Measurements from ENCODE around the gene PARD3. TPM values are rescaled to one million over a fixed set of nuclear protein-coding genes. Genes with fewer than 3 reads are reported as not detected.

PARD3 gene
- total RNA-seq, 1 experiment from 2014 or later, result 46.3 TPM

DNA sequence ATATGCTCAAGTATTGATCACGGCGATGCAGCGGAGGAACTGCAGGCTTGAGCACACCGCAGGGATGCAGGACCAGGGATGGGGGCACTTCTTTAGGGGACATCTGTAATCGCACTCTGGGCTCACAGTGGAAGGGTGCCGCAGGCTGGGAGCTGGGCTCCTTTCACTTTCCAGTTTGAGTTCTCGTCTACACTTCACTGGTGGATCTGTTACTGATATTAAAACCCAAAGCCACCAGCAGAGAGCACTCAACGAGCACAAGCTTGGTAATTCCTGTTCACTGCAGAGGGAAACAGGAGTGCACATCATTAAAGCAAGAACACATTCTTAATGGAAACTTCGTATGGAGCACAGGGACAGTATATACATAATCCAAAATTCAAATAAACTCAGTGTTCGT is 91.3 kb downstream of the PARD3 start:
- TF ChIP-seq POLR2A (IDR thresholded peaks at IDR 0.05; ENCODE audit: borderline replicate concordance, extremely low read depth, insufficient read depth, insufficient read length) (no peak), YY1 (IDR thresholded peaks at IDR 0.05; ENCODE audit: extremely low read depth, insufficient replicate concordance, low read depth, low read length) (no peak), CTCF (IDR thresholded peaks at IDR 0.05 in 2 of 3, conservative IDR thresholded peaks at IDR 0.05 in 1 of 3; ENCODE audit: borderline replicate concordance in 1 of 3, insufficient read depth in 1 of 3, low read depth in 2 of 3, low read length in 2 of 3) (peak; percentile 33 to 67 (median 41); a peak in 3 of 6 replicates), EGR1 (IDR thresholded peaks at IDR 0.05; ENCODE audit: low read depth) (no peak), RAD21 (IDR thresholded peaks at IDR 0.05; ENCODE audit: low read depth) (peak; percentile 82), ZNF274 (IDR thresholded peaks at IDR 0.05; ENCODE audit: low read depth, low read length) (no peak), CBX3 (IDR thresholded peaks at IDR 0.05; ENCODE audit: low read depth) (no peak)
- TF ChIP-seq, protein P1, sequence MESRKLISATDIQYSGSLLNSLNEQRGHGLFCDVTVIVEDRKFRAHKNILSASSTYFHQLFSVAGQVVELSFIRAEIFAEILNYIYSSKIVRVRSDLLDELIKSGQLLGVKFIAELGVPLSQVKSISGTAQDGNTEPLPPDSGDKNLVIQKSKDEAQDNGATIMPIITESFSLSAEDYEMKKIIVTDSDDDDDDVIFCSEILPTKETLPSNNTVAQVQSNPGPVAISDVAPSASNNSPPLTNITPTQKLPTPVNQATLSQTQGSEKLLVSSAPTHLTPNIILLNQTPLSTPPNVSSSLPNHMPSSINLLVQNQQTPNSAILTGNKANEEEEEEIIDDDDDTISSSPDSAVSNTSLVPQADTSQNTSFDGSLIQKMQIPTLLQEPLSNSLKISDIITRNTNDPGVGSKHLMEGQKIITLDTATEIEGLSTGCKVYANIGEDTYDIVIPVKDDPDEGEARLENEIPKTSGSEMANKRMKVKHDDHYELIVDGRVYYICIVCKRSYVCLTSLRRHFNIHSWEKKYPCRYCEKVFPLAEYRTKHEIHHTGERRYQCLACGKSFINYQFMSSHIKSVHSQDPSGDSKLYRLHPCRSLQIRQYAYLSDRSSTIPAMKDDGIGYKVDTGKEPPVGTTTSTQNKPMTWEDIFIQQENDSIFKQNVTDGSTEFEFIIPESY (IDR thresholded peaks at IDR 0.05; ENCODE audit: extremely low read depth, insufficient replicate concordance, low read length), result no peak
- H3K9ac ChIP-seq (ENCODE audit: low read length), result no peak overlapping the region
- H3K4me1 ChIP-seq (ENCODE audit: control insufficient read depth in 1 of 2, insufficient read depth in 2 of 2, low read length in 2 of 2), result peaks cover 29 to 52% of the 10 kb centered on the region in 2 experiments
- peak; percentile 58 for ATAC-seq
- intact Hi-C loops (cut with micrococcal nuclease), result loop anchor here (5.0 kb wide), 1 partner anchor 104 kb away; no protein-coding TSS in a partner anchor
- H3K9me3 ChIP-seq (ENCODE audit: control insufficient read depth in 1 of 2, insufficient read depth in 1 of 2, low read depth in 1 of 2, low read length in 2 of 2), result no peaks in the 10 kb centered on the region
- H3K4me3 ChIP-seq (replicated peaks in 1 of 2; ENCODE audit: low read depth in 1 of 2, low read length in 2 of 2), result no peak overlapping the region
- CTCF ChIA-PET, result interaction anchor here (1.1 to 3.4 kb wide), 5 partner anchors 9 to 397 kb away, joined by 3 to 36 read pairs (median 6); no protein-coding TSS in a partner anchor
- no peak overlapping the region for H3K27ac ChIP-seq (ENCODE audit: low read depth, low read length)
- RAD21 ChIA-PET (ENCODE audit: low non-redundant PET in 1 of 2, low total read pairs in 2 of 2, uncharacterized antibody in 2 of 2, unreplicated experiment in 2 of 2), result interaction anchor here in 1 of 2 experiments (0.6 to 1.4 kb wide), 3 partner anchors 101 to 190 kb away, joined by 3 to 4 read pairs (median 3); no protein-coding TSS in a partner anchor
- H3K9me2 ChIP-seq (ENCODE audit: insufficient read depth), result no peaks in the 10 kb centered on the region
- no peak overlapping the region for H2AFZ ChIP-seq (ENCODE audit: low read depth, low read length, poor library complexity, severe bottlenecking)
- H4K20me1 ChIP-seq (ENCODE audit: insufficient read depth), result peaks cover 13% of the 10 kb centered on the region; the same call in 1 of the 2 replicates
- peaks cover 45% of the 10 kb centered on the region for H3K79me2 ChIP-seq (ENCODE audit: insufficient read depth, low read length)
- POLR2A ChIA-PET, result no interaction called here
- H3K36me3 ChIP-seq (ENCODE audit: control insufficient read depth in 1 of 2, insufficient read depth in 2 of 2, low read length in 2 of 2), result no peaks in the 10 kb centered on the region
- H3K27me3 ChIP-seq (ENCODE audit: insufficient read depth, low read length), result no peaks in the 10 kb centered on the region
- no TSS peak for BruUV-seq (replicated peaks)
- H3K4me2 ChIP-seq (ENCODE audit: low read length), result no peak overlapping the region
- DNase-seq (ENCODE audit: low read depth, low spot score), result no peak

Measured in HCT116 (cell line).